GM23338 (cell line): ENCODE measurements around the gene LIPJ. TPM values are rescaled to one million over a fixed set of nuclear protein-coding genes. Genes with fewer than 3 reads are reported as not detected.

Experiments used
- ATAC-seq: fragments of 200-7000 bp; cut with Tn5 transposase; 3 replicates; pipeline ENCODE4 v1.9.1; 2020
- DNase-seq: peaks from one replicate; pipeline ENCODE4 v3.0.0-alpha.2; 2015; ENCODE audit warnings: low spot score
- H2AFZ ChIP-seq: fragments of 200-600 bp; sonication (generic); 2 replicates; pipeline ENCODE4 v1.8.0; 2016; ENCODE audit warnings: antibody characterized with exemption, mild to moderate bottlenecking, moderate library complexity
- H3F3A ChIP-seq: fragments of 200-600 bp; sonication (generic); replicated peaks from 2 replicates; pipeline ENCODE4 v1.8.0; 2017; ENCODE audit warnings: antibody characterized with exemption, mixed run types, low read depth
- H3K27ac ChIP-seq: fragments of 200-600 bp; sonication (generic); 2 replicates; pipeline ENCODE4 v1.6.1; 2016; ENCODE audit warnings: low read depth
- H3K27me3 ChIP-seq: fragments of 200-600 bp; sonication (generic); 2 replicates; pipeline ENCODE4 v1.8.0; 2016; ENCODE audit warnings: mild to moderate bottlenecking, mixed run types, moderate library complexity; ENCODE audit not compliant: insufficient read depth
- H3K36me3 ChIP-seq: fragments of 200-600 bp; sonication (generic); 2 replicates; pipeline ENCODE4 v1.8.0; 2016; ENCODE audit warnings: mild to moderate bottlenecking; ENCODE audit not compliant: insufficient read depth
- H3K4me1 ChIP-seq: fragments of 200-600 bp; sonication (generic); 2 replicates; pipeline ENCODE4 v1.8.0; 2016; ENCODE audit warnings: mild to moderate bottlenecking, moderate library complexity; ENCODE audit not compliant: insufficient read depth
- H3K4me2 ChIP-seq: fragments of 200-600 bp; sonication (generic); 2 replicates; pipeline ENCODE4 v1.7.1; 2017; ENCODE audit warnings: mixed run types
- H3K4me3 ChIP-seq: fragments of 200-600 bp; sonication (generic); 2 replicates; pipeline ENCODE4 v1.6.1; 2016; ENCODE audit warnings: mixed run types
- H3K79me2 ChIP-seq: fragments of 200-600 bp; sonication (generic); replicated peaks from 2 replicates; pipeline ENCODE4 v1.8.0; 2017; ENCODE audit warnings: mild to moderate bottlenecking; ENCODE audit not compliant: insufficient read depth
- H3K9me2 ChIP-seq: fragments of 200-600 bp; sonication (generic); 2 replicates; pipeline ENCODE4 v1.8.0; 2017; ENCODE audit not compliant: insufficient read depth
- H4K20me1 ChIP-seq: fragments of 200-600 bp; sonication (generic); replicated peaks from 2 replicates; pipeline ENCODE4 v1.8.0; 2017; ENCODE audit warnings: mild to moderate bottlenecking; ENCODE audit not compliant: insufficient read depth
- H3K27ac Mint-ChIP-seq: 2 replicates; pipeline ENCODE4 v1.8.0; 2020; ENCODE audit warnings: inconsistent platforms, mild to moderate bottlenecking, moderate library complexity, mixed read lengths
- H3K27me3 Mint-ChIP-seq: 3 replicates; pipeline ENCODE4 v1.8.0; 2022; ENCODE audit warnings: low read depth, mild to moderate bottlenecking, moderate library complexity, mixed read lengths, inconsistent platforms; ENCODE audit not compliant: insufficient read depth, poor library complexity
- H3K36me3 Mint-ChIP-seq: 3 replicates; pipeline ENCODE4 v1.8.0; 2021; ENCODE audit warnings: low read depth, mild to moderate bottlenecking, inconsistent platforms, moderate library complexity, mixed read lengths
- H3K4me1 Mint-ChIP-seq: 3 replicates; pipeline ENCODE4 v1.8.0; 2020; ENCODE audit warnings: mild to moderate bottlenecking, inconsistent platforms, mixed read lengths
- H3K4me3 Mint-ChIP-seq: 3 replicates; pipeline ENCODE4 v1.8.0; 2021; ENCODE audit warnings: moderate library complexity, mild to moderate bottlenecking, inconsistent platforms, mixed read lengths
- H3K9me3 Mint-ChIP-seq: 3 replicates; pipeline ENCODE4 v1.8.0; 2020; ENCODE audit warnings: moderate library complexity, mild to moderate bottlenecking, inconsistent platforms, mixed read lengths
- CREB1 ChIP-seq: fragments of 250-450 bp; sonication (Bioruptor Pico); IDR thresholded peaks from 2 replicates; pipeline ENCODE4 v1.5.0; 2020; ENCODE audit warnings: low read depth, mild to moderate bottlenecking, moderate library complexity
- EZH2 ChIP-seq: fragments of 200-600 bp; sonication (generic); IDR thresholded peaks from one replicate; pipeline ENCODE4 v1.8.0; 2017; ENCODE audit warnings: antibody characterized with exemption, mild to moderate bottlenecking, low read depth; ENCODE audit not compliant: unreplicated experiment
- EZH2phosphoT487 ChIP-seq: fragments of 200-600 bp; sonication (generic); IDR thresholded peaks from one replicate; pipeline ENCODE4 v1.8.1; 2018; ENCODE audit warnings: antibody characterized with exemption; ENCODE audit not compliant: unreplicated experiment
- JUNB ChIP-seq: IDR thresholded peaks from one replicate; pipeline ENCODE4 v1.6.1; 2016; ENCODE audit warnings: antibody characterized with exemption; ENCODE audit not compliant: unreplicated experiment
- NANOG ChIP-seq: IDR thresholded peaks from 2 replicates; pipeline ENCODE4 v1.6.1; 2016; ENCODE audit warnings: antibody characterized with exemption, borderline replicate concordance
- POLR2AphosphoS5 ChIP-seq: IDR thresholded peaks from 2 replicates; pipeline ENCODE4 v1.6.1; 2016; ENCODE audit warnings: antibody characterized with exemption, low read depth
- STAT1 ChIP-seq: IDR thresholded peaks from one replicate; pipeline ENCODE4 v1.6.1; 2016; ENCODE audit warnings: antibody characterized with exemption; ENCODE audit not compliant: unreplicated experiment
- ZNF114 ChIP-seq: fragments of 250-450 bp; sonication (Bioruptor Pico); IDR thresholded peaks from 2 replicates; pipeline ENCODE4 v1.5.0; 2020; ENCODE audit warnings: mild to moderate bottlenecking, moderate library complexity
- ZNF331 ChIP-seq: fragments of 250-450 bp; sonication (Bioruptor Pico); IDR thresholded peaks from 2 replicates; pipeline ENCODE4 v1.5.0; 2020; ENCODE audit warnings: low read depth, mild to moderate bottlenecking, moderate library complexity
- polyA plus RNA-seq: library from polyadenylated mRNA; unstranded; fragments of >200 nt; fragmentation: Nextera tagmentation; extraction: Ambion mirVana; gene quantifications from 2 replicates; pipeline ENCODE4 v1.2.1, GENCODE V29; 2016
- total RNA-seq: library from RNA; depleted of rRNA; stranded (reverse); fragments of >200 nt; shearing (Covaris generic); gene quantifications from 2 replicates; pipeline ENCODE4 v1.2.3, GENCODE V29; 2014
- TF ChIP-seq, protein P1 (sequence below): fragments of 250-450 bp; sonication (Bioruptor Pico); IDR thresholded peaks from 2 replicates; pipeline ENCODE4 v1.5.0; 2020; ENCODE audit warnings: mild to moderate bottlenecking, moderate library complexity
- TF ChIP-seq, protein P2 (sequence below), 2 experiments: fragments of 200-600 bp in 1 of 2; sonication (generic) in 1 of 2; conservative IDR thresholded peaks; 2 replicates each; pipeline versions ENCODE4 v1.5.1 to v1.6.1; 2016 to 2017; ENCODE audit warnings: antibody characterized with exemption in 2 of 2, low read depth in 2 of 2, mild to moderate bottlenecking in 2 of 2, moderate library complexity in 1 of 2
- TF ChIP-seq, protein P3 (sequence below): IDR thresholded peaks from 2 replicates; pipeline ENCODE4 v1.6.1; 2016; ENCODE audit warnings: antibody characterized with exemption
- TF ChIP-seq, protein P4 (sequence below): IDR thresholded peaks from one replicate; pipeline ENCODE4 v1.6.1; 2018; ENCODE audit warnings: antibody characterized with exemption; ENCODE audit not compliant: unreplicated experiment

Gene LIPJ
- total and polyA plus RNA-seq, 2 experiments from 2014 or later = 0.14 TPM; not detected in 1

DNA sequence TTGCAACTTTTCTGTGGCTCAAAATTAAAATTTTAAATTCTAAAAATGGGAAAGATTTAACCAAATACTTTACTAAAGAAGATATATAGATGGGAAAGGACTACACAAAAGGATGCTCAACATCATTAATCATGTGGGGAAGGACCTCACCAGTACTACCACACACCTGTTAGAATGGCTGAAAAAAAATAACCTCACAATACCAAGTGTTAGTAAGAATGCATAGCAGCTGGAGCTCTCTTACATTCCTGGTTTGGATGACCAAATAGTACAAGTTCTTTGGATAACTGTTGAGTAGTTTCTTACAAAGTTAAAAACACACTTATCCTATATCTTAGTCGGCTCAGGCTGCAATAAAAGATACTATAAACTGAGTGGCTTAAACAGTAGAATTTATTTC, 33.9 kb downstream of the LIPJ start:
- Histone ChIP-seq H3K4me1 (peaks cover 6% of the 10 kb centered on the region; the same call in 1 of the 2 replicates), H3K36me3 (no peaks in the 10 kb centered on the region), H3F3A (no peaks in the 10 kb centered on the region), H3K79me2 (no peaks in the 10 kb centered on the region), H3K4me3 (no peak overlapping the region), H4K20me1 (no peaks in the 10 kb centered on the region), H3K9me2 (no peaks in the 10 kb centered on the region), H3K27me3 (no peaks in the 10 kb centered on the region), H3K27ac (no peak overlapping the region), H3K4me2 (no peak overlapping the region), H2AFZ (no peak overlapping the region)
- Mint-ChIP-seq H3K27me3 (no peaks in the 10 kb centered on the region), H3K4me3 (no peak overlapping the region), H3K9me3 (no peaks in the 10 kb centered on the region), H3K4me1 (no peaks in the 10 kb centered on the region; the same call in 1 of the 3 replicates), H3K27ac (no peak overlapping the region), H3K36me3 (no peaks in the 10 kb centered on the region)
- TF ChIP-seq, protein P1, sequence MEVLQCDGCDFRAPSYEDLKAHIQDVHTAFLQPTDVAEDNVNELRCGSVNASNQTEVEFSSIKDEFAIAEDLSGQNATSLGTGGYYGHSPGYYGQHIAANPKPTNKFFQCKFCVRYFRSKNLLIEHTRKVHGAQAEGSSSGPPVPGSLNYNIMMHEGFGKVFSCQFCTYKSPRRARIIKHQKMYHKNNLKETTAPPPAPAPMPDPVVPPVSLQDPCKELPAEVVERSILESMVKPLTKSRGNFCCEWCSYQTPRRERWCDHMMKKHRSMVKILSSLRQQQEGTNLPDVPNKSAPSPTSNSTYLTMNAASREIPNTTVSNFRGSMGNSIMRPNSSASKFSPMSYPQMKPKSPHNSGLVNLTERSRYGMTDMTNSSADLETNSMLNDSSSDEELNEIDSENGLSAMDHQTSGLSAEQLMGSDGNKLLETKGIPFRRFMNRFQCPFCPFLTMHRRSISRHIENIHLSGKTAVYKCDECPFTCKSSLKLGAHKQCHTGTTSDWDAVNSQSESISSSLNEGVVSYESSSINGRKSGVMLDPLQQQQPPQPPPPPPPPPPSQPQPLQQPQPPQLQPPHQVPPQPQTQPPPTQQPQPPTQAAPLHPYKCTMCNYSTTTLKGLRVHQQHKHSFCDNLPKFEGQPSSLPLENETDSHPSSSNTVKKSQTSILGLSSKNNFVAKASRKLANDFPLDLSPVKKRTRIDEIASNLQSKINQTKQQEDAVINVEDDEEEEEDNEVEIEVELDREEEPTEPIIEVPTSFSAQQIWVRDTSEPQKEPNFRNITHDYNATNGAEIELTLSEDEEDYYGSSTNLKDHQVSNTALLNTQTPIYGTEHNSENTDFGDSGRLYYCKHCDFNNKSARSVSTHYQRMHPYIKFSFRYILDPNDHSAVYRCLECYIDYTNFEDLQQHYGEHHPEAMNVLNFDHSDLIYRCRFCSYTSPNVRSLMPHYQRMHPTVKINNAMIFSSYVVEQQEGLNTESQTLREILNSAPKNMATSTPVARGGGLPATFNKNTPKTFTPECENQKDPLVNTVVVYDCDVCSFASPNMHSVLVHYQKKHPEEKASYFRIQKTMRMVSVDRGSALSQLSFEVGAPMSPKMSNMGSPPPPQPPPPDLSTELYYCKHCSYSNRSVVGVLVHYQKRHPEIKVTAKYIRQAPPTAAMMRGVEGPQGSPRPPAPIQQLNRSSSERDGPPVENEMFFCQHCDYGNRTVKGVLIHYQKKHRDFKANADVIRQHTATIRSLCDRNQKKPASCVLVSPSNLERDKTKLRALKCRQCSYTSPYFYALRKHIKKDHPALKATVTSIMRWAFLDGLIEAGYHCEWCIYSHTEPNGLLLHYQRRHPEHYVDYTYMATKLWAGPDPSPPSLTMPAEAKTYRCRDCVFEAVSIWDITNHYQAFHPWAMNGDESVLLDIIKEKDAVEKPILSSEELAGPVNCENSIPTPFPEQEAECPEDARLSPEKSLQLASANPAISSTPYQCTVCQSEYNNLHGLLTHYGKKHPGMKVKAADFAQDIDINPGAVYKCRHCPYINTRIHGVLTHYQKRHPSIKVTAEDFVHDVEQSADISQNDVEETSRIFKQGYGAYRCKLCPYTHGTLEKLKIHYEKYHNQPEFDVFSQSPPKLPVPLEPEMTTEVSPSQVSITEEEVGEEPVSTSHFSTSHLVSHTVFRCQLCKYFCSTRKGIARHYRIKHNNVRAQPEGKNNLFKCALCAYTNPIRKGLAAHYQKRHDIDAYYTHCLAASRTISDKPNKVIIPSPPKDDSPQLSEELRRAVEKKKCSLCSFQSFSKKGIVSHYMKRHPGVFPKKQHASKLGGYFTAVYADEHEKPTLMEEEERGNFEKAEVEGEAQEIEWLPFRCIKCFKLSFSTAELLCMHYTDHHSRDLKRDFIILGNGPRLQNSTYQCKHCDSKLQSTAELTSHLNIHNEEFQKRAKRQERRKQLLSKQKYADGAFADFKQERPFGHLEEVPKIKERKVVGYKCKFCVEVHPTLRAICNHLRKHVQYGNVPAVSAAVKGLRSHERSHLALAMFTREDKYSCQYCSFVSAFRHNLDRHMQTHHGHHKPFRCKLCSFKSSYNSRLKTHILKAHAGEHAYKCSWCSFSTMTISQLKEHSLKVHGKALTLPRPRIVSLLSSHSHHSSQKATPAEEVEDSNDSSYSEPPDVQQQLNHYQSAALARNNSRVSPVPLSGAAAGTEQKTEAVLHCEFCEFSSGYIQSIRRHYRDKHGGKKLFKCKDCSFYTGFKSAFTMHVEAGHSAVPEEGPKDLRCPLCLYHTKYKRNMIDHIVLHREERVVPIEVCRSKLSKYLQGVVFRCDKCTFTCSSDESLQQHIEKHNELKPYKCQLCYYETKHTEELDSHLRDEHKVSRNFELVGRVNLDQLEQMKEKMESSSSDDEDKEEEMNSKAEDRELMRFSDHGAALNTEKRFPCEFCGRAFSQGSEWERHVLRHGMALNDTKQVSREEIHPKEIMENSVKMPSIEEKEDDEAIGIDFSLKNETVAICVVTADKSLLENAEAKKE (CRISPR knock-in tag) = no peak
- TF ChIP-seq ZNF331 (CRISPR knock-in tag) (no peak), CREB1 (CRISPR knock-in tag) (no peak), EZH2phosphoT487 (no peak), EZH2 (no peak), NANOG (no peak), ZNF114 (CRISPR knock-in tag) (no peak), JUNB (no peak), POLR2AphosphoS5 (no peak), STAT1 (no peak)
- TF ChIP-seq, protein P2, sequence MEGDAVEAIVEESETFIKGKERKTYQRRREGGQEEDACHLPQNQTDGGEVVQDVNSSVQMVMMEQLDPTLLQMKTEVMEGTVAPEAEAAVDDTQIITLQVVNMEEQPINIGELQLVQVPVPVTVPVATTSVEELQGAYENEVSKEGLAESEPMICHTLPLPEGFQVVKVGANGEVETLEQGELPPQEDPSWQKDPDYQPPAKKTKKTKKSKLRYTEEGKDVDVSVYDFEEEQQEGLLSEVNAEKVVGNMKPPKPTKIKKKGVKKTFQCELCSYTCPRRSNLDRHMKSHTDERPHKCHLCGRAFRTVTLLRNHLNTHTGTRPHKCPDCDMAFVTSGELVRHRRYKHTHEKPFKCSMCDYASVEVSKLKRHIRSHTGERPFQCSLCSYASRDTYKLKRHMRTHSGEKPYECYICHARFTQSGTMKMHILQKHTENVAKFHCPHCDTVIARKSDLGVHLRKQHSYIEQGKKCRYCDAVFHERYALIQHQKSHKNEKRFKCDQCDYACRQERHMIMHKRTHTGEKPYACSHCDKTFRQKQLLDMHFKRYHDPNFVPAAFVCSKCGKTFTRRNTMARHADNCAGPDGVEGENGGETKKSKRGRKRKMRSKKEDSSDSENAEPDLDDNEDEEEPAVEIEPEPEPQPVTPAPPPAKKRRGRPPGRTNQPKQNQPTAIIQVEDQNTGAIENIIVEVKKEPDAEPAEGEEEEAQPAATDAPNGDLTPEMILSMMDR (conservative IDR thresholded peaks at IDR 0.05; ENCODE audit: low read depth in 2 of 2) = no peak
- TF ChIP-seq, protein P3, sequence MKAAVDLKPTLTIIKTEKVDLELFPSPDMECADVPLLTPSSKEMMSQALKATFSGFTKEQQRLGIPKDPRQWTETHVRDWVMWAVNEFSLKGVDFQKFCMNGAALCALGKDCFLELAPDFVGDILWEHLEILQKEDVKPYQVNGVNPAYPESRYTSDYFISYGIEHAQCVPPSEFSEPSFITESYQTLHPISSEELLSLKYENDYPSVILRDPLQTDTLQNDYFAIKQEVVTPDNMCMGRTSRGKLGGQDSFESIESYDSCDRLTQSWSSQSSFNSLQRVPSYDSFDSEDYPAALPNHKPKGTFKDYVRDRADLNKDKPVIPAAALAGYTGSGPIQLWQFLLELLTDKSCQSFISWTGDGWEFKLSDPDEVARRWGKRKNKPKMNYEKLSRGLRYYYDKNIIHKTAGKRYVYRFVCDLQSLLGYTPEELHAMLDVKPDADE = no peak
- TF ChIP-seq, protein P4, sequence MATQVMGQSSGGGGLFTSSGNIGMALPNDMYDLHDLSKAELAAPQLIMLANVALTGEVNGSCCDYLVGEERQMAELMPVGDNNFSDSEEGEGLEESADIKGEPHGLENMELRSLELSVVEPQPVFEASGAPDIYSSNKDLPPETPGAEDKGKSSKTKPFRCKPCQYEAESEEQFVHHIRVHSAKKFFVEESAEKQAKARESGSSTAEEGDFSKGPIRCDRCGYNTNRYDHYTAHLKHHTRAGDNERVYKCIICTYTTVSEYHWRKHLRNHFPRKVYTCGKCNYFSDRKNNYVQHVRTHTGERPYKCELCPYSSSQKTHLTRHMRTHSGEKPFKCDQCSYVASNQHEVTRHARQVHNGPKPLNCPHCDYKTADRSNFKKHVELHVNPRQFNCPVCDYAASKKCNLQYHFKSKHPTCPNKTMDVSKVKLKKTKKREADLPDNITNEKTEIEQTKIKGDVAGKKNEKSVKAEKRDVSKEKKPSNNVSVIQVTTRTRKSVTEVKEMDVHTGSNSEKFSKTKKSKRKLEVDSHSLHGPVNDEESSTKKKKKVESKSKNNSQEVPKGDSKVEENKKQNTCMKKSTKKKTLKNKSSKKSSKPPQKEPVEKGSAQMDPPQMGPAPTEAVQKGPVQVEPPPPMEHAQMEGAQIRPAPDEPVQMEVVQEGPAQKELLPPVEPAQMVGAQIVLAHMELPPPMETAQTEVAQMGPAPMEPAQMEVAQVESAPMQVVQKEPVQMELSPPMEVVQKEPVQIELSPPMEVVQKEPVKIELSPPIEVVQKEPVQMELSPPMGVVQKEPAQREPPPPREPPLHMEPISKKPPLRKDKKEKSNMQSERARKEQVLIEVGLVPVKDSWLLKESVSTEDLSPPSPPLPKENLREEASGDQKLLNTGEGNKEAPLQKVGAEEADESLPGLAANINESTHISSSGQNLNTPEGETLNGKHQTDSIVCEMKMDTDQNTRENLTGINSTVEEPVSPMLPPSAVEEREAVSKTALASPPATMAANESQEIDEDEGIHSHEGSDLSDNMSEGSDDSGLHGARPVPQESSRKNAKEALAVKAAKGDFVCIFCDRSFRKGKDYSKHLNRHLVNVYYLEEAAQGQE = no peak
- no peak for DNase-seq
- ATAC-seq = no peak
